Cortex of kidney (tissue), 1 donor: ENCODE data around the gene TTC7B.

Source experiments
- DNase-seq: peaks from one replicate; lab custom pipeline; 2025; lab: John Stamatoyannopoulos, UW

TTC7B gene

DNA sequence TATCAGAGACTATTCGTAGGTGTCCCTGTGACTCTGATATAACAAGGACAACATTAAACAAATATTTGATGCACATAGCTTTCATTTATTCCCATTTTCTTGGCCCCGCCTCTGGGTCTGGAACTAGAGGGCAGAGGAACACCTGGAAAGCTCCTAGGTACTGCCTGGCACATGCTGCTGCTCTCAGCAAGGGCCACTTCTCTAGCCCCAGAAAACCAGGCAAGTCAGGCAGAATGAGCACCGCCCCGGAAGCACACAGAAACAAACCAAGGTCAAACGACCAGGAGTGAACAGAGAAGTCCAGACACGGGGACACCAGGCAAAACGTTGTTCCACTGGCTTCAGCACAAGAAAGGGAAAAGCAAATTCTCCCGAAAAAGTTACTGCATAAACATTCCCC is 76.1 kb downstream of the TTC7B start:
- no peak for DNase-seq

DNA sequence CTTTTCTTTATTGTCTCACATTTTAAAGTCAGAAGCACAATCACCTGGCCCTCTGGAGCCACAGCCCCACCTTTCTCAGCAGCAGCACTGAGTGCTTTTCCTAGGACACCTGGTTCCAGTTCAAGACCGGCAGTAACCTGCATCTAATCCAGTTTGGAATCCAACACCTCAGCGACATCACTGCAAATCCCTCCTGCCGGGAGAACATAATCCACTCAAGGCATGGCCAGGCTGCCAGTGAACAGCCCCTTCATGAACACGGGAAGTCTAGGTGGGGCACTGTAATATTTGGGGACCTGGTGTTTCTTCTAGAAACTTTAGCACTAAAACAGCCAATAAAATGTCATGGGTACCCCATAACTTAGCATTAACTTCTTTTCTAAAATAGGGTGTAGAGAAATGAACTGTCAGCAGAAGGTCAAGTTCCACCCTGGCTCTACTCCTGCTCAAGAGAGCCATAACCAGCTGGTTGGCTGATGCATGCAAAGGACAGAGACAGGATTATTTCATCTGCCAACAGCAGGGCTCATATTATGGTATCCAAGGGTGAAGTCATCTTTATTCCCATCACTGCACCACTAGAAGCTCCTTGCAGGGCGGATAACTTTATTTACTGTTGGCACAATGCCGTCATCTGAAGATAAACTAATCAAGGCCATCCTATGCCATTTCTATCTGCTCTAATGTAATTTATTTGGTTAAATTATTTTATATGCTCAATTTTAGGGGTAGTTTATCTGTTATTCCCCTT is 76.7 kb downstream of the TTC7B start:
- DNase-seq, result no peak

DNA sequence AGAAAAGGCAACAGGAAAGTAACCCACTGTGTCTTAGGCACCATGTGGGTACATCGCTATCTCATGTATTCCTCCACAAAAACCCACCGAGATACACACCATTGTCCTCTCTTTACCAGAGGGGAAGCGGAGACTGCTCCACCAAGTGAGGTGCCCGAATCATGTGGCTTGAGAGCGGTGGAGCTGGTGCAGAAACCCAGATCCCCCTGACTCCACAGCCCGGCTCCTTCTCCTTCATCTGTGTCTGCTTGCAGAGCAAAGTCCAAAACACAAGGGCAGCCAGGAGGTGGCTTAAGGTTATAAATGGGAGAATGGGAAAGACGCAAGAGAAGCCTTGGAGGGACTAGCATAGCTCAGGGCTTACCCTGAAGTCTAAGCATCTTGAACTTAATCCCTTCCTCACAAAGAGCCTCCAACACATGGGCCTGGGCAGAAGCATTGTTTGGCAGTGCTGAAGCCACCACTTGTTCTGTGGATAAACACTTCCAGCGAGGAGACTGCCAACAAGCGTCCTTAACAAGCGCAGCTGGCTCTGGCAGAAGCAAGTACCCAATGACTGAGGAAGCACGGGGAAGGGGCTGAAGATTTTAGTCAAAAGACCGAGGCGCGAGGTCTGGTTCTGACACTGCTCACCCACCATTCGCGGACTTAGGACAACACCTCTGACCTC is 83.0 kb downstream of the TTC7B start:
- DNase-seq, result no peak

DNA sequence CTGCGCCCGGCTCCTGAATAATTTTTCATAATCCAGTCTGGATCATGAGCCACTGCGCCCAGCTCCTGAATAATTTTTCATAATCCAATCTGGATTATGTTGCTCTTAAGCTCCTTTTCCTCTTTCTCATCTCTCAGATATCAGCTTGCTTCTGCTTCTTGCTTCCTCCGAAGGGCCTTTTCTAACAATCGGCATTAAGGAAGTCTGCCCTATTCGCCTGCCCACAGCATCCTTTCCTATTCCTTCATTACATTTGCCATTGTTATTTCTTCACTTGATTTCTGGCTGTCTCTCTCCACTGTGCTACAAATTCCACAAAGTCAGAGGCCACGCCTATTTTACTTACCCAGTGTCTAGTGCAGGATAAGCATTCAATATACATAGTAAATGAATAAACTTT is 83.5 kb downstream of the TTC7B start:
- no peak for DNase-seq

DNA sequence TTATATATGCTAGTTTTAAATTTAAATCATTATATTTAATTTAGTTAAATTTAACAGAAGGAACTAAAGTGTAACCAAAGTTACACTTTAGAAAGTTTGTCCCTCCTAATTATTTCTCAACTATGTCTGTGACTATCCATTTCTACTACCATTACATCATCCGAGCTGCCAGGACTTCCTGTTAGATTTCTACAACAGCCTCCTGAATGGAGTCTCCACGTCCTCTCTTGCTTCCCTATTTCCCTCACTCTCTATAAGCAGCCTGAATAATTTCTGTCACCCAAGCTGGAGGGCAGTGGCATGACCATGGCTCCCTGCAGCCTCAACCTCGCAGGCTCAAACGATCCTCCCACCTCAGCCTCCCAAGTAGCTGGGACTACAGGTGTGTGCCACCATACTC is 84.1 kb downstream of the TTC7B start:
- DNase-seq, result no peak

DNA sequence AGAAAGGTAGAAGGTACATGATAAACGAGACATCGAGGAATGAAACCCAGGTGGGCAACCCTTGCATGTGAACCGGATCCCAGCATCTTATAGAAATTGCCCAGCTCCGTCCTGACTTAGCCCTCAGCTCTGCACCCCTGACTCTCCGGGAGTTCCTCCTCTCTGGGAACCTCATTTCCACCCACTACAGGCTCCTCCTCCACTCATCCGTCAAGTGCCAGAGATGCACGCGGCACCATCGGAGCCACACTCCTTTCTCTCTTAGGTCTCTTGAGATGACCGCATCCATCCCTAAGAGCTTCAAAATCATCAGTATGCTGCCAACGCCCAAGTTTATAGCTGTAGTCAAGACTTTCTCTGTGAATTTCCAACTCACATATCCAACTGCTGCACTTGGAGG is 84.7 kb downstream of the TTC7B start:
- DNase-seq, result no peak

DNA sequence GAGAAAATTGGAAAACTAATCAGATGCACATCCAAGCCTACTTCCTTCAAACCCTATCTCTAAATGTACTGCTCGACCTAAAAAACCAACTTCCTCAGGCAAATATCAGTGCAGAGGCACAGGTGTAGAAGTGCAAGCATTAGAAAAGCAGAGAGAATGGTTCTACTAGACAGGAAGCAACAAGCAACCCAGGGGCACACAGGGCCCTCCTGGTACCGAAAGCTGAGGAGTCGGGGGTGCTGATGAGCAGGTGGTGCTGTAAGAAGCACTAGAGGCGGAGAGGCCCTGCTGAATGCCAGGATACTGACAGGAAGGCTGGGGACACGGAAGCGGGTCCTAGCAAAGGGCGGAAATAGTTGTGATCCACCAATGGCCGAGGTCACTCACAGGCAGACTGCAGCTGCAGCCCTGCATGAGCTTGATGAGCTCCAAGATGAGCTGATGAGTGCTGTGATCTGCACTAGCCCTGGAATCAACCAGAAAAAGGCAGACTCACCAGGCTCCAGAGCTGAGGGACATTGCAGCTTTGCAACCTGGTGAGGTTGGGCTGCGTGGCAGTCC is 85.9 kb downstream of the TTC7B start:
- no peak for DNase-seq

DNA sequence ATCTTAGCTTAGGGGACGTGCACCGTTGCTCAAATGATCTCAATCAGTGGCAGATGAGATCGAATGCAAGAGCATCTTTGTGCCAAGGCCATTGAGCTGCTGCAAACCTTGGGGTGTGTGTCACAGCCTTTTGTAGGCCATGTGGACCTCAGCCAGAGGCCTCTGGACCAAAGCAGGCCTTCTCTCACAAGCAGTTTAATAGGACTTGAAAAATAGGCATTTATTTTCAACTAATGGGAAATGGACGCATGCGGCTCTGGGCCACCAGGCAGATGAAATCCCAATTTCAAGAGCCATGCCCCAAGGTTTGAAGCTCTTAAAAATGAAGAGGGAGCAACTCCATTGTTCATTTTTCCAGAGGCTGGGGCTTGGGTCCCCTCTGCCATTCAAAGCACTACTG is 87.3 kb downstream of the TTC7B start:
- DNase-seq, result no peak

DNA sequence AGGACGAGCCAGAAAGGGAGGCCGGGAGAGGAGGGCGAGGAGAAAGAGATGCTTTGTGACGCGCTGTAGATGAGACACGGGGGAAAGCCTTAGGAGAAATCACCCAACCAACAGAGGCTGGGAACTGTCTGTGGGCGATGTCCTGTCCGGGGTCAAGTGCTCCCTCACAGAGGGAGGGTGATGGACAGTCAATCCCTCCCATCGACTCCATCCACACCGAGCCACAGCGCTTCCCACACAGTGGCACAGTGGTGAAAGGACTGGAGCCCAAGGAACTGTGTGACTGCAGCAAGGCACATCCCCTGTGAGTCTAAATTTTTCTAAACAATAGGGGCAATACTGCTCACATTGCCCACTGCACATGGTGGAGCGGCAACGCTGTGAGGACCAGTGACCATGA is 89.1 kb downstream of the TTC7B start:
- DNase-seq, result no peak

DNA sequence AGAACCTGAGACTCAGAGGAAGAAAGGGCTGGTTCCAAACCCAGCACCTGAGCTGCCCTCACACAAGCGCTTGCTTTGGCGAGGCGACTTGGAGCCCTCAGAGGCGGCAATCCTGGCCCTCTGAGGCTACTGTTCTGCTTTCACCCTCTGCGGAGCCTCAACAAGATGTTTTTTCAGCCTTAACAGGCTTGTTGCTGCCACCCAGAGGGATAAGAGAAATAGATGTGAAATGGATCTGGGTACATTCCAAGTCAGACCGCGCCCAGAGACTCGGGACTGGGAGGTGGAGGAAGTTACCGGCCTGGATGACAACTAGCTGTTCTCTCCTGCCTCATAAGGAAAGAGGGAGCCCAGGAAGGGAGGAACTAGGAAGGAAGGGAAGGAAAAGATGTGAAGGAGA is 89.6 kb downstream of the TTC7B start:
- no peak for DNase-seq

DNA sequence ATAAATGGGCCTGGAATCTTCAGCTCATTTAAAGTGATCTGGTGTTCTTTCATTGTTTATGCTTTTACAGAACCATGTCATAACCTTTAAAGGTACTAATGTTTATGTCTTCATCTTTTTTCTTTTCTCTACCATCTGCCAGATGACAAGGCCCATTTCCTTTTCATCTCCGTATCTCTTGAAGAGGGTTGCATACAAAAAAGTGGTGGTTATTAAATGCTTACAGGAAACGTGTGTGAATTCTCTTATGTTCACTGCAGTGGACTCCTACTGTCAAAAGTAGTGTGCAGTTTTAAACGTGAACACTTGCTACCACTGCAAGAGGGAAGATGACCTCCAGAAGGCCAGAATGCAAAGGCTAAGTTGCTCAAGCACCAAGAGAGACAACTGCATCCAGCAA is 91.4 kb downstream of the TTC7B start:
- no peak for DNase-seq

DNA sequence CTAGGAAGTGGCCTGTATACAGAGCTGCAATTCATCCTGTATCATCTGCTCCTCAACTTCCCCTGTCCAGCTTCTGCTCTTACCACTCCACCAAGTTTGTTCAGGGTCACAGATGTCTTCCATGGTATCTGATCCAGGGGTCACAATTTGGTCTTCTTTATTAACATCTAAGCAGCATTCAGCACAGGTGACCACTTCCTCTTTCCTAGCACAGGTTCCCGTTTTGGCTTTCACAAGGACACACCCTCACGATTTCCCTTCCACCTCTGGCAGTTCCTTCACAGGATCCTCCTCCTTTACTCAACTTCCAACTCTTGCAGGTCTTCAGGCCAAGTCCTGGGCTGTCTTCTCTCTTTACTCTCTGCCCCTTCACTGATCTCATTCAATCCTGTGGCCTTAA is 93.6 kb downstream of the TTC7B start:
- DNase-seq, result no peak

DNA sequence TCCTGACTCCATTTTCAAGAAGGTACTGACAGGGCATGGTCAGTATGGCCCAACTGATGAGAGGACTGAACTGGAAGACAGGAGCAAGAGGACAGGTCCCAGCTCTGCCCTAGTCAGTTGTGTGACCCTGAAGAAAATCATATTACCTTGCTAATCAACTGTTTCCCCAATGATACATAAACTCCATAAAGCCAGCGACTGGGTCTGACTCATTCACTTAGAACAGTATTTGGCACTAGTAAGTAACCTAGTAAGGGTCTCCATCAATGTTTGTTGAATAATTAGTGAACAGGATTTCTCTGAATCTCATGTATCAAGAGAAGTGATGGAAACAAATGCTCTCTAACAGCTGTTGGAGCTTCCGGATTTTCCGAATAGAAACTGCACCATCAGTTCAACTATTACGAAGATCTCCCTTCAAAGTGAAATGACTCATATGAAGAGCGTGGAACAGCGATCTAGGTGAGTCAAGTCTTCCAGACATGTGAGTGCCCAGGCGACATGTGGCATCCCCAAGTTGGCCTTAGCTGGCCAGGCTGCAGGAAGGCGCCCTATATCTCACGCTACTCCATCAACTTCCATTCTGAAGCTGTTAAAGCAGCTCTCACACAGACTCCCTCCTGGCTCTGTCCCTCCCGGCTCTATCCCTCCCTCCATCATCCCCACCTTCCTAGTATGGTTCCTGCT is 94.5 kb downstream of the TTC7B start:
- DNase-seq, result no peak

DNA sequence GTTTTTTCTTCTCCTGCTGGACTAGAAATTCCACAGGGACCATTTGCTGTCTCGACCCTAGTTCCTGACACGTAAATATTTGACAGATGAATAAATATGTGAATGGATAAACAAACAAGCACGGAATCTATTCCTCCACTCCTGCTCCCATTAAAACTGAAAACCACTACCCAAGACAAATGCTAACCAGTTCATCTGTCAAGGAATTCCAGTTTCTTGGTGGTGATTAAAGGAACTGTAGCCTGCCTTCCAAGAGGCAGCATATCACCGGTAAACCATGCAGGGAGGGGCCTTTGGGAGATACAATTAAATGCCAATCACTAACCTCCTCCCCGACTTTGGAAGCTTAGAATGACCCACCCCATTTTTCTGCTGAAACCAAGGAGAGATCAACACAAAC is 95.4 kb downstream of the TTC7B start:
- no peak for DNase-seq

DNA sequence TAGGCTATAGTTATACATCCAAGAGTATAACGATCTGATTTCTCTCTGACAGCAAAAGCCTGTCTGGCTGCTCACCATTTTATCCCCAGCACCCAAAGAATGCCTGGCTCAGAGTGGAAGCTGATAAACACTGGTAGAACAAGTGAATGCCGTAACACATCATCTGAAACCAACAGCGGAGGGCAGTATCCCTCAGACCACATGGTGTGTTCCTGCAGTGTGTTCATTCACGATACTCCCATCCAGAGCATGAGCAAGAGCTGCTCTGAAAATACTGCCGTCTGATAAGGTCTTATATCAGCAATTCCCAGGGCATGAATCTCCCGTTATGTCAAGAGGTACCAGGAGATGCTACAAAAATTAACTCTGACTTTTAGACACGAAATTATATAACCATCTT is 95.9 kb downstream of the TTC7B start:
- no peak for DNase-seq

DNA sequence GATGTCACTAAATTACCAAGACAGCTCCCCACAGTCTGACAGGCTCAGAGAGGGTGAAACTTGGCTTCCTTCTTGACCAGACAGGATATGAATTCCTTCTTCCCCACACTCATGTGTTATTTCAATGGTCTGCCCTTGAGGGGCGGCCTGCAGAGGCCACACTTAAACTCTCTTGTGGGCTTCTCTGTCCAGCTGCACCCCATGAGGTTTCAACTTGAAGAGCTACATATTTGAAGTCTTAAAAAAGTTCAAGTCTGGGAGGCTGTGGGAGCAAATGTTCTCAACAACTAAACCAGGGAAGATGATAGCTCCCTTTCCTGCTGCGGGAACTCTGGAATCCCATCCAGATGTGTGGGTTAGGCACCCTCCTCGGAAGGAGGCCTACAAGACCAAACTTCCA is 98.3 kb downstream of the TTC7B start:
- DNase-seq, result no peak

DNA sequence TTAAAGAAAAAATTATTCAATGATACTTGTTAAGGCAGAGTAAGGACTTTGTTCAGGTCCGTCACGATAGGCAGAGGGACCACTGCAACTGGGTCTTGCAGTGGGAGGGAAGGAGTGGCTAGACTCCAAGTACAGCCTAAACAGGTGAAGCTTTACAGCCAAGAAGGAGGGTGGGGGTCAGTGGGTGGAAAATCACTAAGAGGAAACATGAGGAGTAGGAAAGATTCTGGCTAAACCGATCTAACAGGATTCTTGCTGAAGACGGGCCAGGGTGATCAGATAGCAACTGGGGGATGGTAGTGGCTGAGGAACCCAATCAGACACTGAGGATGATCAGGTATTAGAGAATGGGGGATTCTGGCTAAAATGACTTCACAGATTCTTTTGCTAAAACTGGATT is 100.2 kb downstream of the TTC7B start:
- no peak for DNase-seq

DNA sequence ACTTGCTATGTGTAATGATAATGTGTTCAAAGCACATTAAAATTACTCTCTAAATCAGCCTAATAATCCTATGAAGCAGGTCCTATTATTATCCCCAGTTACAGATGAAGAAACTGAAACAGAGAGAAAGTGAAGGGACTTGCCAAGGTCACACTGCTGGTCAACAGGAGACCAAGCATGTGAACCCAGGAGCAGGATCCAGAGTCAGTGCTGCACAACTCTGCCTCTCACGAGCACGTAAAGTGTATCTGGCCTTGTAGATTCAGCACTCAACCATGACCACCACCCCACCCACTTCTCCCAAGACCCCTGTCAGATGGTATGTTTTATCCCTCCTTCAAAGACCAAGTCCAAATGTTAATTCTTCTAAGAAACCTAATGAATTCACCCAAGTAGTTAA is 100.7 kb downstream of the TTC7B start:
- DNase-seq, result no peak

DNA sequence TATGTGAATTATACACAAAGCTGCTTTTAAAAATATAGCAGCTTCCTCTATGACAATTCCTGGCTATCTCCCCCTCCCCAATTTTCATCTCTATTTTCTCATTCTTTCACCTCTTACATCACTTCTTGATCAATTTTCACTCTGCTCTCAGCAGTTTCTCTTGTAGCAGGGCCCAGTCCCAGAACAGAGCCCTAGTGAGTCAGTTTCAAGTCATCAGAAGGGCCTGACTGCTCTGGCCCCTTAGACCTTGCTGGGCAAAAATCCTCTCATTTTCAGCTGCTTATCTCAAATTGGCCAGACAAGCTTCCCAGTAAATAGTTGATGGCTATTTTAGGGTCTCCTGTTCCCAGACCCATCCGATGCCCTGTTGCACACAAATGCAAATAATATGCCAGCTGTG is 101.4 kb downstream of the TTC7B start:
- DNase-seq, result no peak

DNA sequence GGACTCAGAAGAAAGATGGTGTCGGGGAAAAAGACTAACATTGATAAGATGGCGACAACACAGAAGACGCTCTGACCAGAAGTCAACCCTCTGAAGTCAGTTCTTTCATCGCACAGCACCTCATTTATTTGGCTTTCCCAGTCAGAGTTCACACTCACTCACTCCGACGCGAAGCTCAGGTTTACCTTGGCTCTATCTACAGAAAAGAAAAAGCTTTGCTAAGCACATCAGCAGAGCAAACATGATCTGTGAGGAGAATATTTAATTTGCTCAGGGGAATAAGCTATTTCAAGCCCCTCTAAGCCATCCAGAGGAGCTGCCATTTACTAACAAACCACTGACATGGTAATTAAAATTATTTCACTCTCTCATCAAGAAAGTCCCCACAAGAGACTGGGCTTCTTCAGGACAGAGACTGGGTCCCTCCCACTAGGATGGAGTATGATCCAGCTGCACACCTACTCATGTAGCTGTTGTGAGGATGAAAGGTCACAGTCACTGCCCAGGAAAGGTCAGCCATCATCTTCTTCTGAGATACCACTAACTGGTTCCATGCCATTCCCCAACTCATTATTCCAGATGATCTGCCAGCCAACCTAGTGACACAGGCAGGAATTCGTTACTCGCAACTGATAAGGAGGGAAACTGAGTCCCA is 111.4 kb downstream of the TTC7B start:
- no peak for DNase-seq

DNA sequence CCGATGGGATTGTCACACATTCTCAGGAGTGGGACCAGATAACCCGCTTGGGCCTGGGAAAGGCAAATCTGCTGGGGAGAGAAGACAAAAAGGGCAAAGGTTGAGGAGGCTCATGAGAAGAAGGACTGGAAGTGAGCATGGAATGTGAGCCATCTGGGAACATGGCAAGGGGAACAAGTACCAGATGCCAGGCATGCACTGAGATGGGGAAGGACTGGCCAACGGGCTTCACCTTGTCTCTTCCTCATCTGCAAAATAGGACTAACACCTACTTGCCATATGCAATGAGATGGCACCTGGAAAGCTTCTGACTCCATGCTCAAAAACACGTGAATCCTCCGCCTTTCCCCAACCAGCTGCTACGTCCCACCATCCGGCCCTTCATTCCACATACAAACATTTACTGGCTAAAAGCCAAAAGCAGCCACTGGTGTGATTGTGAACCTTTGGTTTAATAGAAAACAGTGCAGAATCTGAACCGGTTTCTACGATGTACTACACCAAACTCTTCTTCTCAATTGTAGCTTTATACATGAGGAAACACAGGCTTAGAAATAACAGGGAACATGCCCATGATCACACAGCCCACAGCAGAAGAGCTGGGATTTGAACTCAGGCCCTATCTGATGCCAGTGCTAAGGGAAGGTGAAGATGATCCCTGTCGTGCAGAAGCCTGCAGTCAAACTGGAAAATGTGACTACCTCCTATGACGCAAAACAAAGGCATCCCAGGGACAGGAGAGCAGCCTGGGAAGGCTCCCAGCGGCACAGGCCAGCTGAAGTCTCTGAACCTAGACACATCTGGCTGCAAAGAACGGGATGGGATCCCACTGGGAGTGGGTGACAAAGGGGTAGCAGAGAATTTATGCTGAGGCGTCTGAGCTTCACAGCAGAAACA is 112.1 kb downstream of the TTC7B start:
- no peak for DNase-seq
